GM13977 (cell line): ENCODE data around the gene ZBTB32.

Experiments used
- DNase-seq: peaks from one replicate; pipeline ENCODE4 v3.0.0; 2012; ENCODE audit warnings: low spot score
- CTCF ChIP-seq: IDR thresholded peaks from 2 replicates; pipeline ENCODE4 v1.5.1; 2012; ENCODE audit warnings: mild to moderate bottlenecking, control low read depth; ENCODE audit not compliant: insufficient read depth; ENCODE audit errors: extremely low read depth, missing control alignments
- in situ Hi-C: fragments of 300-500 bp; cut with MboI; formaldehyde crosslinking; loops from one replicate; pipeline ENCODE4 v1.12.0; 2022; ENCODE audit warnings: low sequenced_read_pairs, low pct_unique_long_range_greater_than_20kb, mixed read lengths, inconsistent platforms; ENCODE audit not compliant: unreplicated experiment

The ZBTB32 gene

GRCh38 chr19:35736913-35737886, 32.8 kb downstream of the ZBTB32 start:
- DNase-seq = peak; percentile 31
- in situ Hi-C loops = no loop called here
- peak; percentile 34 for TF ChIP-seq CTCF

DNA sequence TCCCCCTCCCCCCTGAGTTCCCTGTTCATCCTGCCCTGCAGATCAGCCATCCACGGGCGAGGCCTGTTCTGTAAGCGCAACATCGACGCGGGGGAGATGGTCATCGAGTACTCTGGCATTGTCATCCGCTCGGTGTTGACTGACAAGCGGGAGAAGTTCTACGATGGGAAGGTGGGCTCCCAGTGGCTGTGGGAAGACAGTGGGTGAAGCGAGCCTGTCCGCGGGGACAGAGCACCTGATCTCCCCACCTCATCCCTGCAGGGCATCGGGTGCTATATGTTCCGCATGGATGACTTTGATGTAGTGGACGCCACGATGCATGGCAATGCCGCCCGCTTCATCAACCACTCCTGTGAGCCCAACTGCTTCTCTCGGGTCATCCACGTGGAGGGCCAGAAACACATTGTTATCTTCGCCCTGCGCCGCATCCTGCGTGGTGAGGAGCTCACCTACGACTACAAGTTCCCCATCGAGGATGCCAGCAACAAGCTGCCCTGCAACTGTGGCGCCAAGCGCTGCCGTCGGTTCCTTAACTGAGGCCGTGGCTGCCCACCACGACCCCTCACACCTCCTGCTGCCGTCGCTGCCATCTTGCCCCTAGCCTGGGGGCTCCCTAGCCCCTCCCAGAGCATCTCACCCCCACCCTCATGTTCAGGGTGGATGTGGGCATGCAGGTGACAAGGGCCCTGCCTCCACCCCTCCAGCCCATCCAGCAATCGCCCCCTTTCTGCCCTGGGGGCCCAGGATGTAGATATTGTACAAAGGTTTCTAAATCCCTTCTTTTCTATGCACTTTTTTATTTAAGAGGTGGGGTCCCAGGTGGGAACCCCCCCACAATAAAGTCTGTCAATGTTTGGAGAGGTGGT, 33.9 kb downstream of the ZBTB32 start:
- in situ Hi-C loops = no loop called here
- TF ChIP-seq CTCF = no peak
- peak; percentile 9 for DNase-seq

DNA sequence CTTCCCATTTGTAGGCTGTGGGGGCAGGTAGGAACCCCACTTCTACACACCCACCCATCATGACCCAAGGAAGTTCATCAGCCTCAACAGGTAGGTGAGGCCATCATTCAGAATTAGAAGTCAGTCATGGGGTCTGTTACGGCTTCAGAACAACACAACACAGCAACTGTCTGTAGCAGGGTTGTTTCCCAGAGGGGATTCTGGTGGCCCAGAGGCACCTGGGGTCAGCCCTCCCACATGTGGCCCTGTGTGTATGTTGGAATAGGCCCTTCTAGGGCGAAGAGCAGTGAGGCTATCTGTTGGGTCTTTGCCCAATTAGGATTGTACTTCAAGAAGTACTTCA, 34.5 kb downstream of the ZBTB32 start:
- DNase-seq = peak; percentile 28
- TF ChIP-seq CTCF = no peak
- in situ Hi-C loops = no loop called here

- TF ChIP-seq CTCF = no peak
- peak; percentile 14 for DNase-seq
- in situ Hi-C loops = no loop called here
Measured at GRCh38 chr19:35739275-35740107, 35.1 kb downstream of the ZBTB32 start.

GRCh38 chr19:35740108-35740422, 35.7 kb downstream of the ZBTB32 start:
- DNase-seq = no peak
- in situ Hi-C loops = no loop called here
- TF ChIP-seq CTCF = no peak
